ENCODE results near the gene C7orf33. TPM values are rescaled to one million over a fixed set of nuclear protein-coding genes. Genes with fewer than 3 reads are reported as not detected.
A peak's percentile ranks its signal among the peaks of the same experiment; 100 is the strongest.

C7orf33 gene
- total RNA-seq, 1 experiment from 2014 or later = not detected

DNA sequence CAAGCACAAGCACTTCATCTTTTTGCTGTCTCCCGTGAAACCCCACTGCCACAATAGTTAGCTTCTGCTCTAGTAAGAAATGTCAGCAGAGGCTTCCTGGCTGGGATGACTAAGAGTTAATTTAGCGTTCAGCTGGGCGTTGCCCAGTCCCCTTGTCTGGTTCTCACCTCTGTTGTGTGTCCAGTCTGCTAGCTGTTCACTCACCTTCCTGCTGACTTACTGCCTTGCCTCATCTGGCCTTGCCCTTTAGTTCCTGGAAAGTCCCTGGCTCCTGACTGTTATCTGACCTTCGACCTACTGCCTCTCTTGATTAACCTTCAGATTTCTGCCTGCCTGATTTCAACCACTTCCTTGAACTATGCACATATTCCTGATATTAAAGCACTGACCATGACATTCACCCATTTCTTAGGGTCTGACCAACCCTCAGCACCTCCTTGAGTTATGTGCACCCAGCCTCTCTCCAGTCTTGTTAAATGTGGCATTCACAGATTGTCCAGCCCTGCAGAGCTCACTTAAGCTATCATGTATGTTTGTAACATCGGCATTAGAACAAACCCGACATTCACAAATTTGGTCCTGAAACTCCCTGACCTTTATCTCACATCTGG lies 30.3 kb downstream of the C7orf33 start:
- no peaks in the 10 kb centered on the region for H3K9me3 Mint-ChIP-seq (ENCODE audit: unreplicated experiment)
- intact Hi-C loops (cut with micrococcal nuclease) = no loop called here
- TF ChIP-seq, protein P1, sequence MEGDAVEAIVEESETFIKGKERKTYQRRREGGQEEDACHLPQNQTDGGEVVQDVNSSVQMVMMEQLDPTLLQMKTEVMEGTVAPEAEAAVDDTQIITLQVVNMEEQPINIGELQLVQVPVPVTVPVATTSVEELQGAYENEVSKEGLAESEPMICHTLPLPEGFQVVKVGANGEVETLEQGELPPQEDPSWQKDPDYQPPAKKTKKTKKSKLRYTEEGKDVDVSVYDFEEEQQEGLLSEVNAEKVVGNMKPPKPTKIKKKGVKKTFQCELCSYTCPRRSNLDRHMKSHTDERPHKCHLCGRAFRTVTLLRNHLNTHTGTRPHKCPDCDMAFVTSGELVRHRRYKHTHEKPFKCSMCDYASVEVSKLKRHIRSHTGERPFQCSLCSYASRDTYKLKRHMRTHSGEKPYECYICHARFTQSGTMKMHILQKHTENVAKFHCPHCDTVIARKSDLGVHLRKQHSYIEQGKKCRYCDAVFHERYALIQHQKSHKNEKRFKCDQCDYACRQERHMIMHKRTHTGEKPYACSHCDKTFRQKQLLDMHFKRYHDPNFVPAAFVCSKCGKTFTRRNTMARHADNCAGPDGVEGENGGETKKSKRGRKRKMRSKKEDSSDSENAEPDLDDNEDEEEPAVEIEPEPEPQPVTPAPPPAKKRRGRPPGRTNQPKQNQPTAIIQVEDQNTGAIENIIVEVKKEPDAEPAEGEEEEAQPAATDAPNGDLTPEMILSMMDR (IDR thresholded peaks at IDR 0.05; ENCODE audit: unreplicated experiment) = no peak
- DNase-seq (ENCODE audit: unreplicated experiment) = peak; percentile 25
- no peak overlapping the region for H3K4me3 Mint-ChIP-seq (ENCODE audit: unreplicated experiment)
- H3K36me3 Mint-ChIP-seq (ENCODE audit: insufficient read depth, unreplicated experiment) = no peaks in the 10 kb centered on the region
- H3K27ac Mint-ChIP-seq (ENCODE audit: low read depth, unreplicated experiment) = no peak overlapping the region
- CTCF ChIA-PET = no interaction called here
- H3K27me3 Mint-ChIP-seq (ENCODE audit: insufficient read depth, unreplicated experiment) = peaks cover under 1% of the 10 kb centered on the region
- BruUV-seq (replicated peaks) = no TSS peak
- POLR2A ChIA-PET = interaction anchor here (0.5 kb wide), 1 partner anchor 133 kb away, joined by 3 read pairs; no protein-coding TSS in a partner anchor
- peaks cover 15% of the 10 kb centered on the region for H3K4me1 Mint-ChIP-seq (ENCODE audit: insufficient read depth, unreplicated experiment)

DNA sequence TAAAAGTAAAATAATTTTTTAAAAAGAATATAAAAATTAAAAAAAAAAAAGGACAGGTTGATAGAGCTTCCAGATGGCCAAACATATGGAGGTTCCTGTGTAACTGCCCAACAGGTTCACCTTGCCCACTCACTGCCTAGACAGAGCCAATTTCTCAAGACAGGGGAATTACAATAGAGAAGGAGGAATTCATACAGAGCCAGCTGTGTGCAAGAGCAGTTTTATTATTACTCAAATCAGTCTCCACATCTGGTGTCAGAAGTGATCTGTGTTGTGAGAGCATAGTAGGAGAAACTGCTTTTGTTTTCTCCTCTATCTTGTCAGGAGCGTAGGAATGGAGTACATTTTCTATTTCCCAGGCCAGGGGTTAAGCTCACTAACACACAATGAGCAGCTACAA lies 31.0 kb downstream of the C7orf33 start:
- no TSS peak for BruUV-seq (replicated peaks)
- CTCF ChIA-PET = interaction anchor here (0.6 to 1.0 kb wide), 2 partner anchors 46 to 176 kb away, joined by 5 read pairs; no protein-coding TSS in a partner anchor
- intact Hi-C loops (cut with micrococcal nuclease) = no loop called here
- Mint-ChIP-seq H3K9me3 (ENCODE audit: unreplicated experiment) (no peaks in the 10 kb centered on the region), H3K4me3 (ENCODE audit: unreplicated experiment) (no peak overlapping the region), H3K27ac (ENCODE audit: low read depth, unreplicated experiment) (no peak overlapping the region), H3K36me3 (ENCODE audit: insufficient read depth, unreplicated experiment) (no peaks in the 10 kb centered on the region), H3K4me1 (ENCODE audit: insufficient read depth, unreplicated experiment) (peaks cover 15% of the 10 kb centered on the region), H3K27me3 (ENCODE audit: insufficient read depth, unreplicated experiment) (no peaks in the 10 kb centered on the region)
- POLR2A ChIA-PET = no interaction called here
- DNase-seq (ENCODE audit: unreplicated experiment) = no peak
- TF ChIP-seq, protein P1 (IDR thresholded peaks at IDR 0.05; ENCODE audit: unreplicated experiment) = no peak

DNA sequence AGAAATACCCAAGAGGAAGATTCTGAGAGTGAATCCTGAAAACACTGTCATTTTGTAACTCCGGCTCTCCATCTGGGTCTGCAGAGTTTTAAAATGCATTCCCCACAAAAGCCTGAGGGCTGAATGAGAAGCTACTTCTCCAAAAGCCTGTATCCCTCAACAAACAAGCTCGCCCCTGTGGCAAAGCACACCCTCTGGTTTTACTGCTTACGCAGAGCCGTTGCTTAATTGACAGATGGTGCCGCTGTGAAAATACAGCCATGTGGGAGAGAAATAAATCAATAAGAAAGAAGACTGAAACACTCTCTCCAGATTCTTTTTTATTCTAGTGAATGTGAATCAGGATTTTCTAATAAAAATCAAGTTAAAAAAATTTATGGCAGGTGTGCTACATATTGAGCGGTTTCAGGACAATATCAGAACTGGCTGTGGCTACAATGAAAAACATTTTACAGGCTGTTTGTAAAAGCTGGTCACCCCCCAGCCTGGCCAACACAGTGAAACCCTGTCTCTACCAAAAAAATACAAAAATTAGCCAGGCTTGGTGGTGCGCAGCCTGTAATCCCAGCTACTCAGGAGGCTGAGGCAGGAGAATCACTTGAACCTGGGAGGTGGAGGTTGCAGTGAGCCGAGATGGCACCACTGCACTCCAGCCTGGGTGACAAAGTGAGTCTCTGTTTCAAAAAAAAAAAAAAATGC lies 32.5 kb downstream of the C7orf33 start:
- no peak overlapping the region for H3K27ac Mint-ChIP-seq (ENCODE audit: low read depth, unreplicated experiment)

More for the DNA sequence above, 32.5 kb downstream of the C7orf33 start:
- no TSS peak for BruUV-seq (replicated peaks)
- Mint-ChIP-seq H3K9me3 (ENCODE audit: unreplicated experiment) (no peaks in the 10 kb centered on the region), H3K4me3 (ENCODE audit: unreplicated experiment) (no peak overlapping the region), H3K4me1 (ENCODE audit: insufficient read depth, unreplicated experiment) (peaks cover 15% of the 10 kb centered on the region), H3K36me3 (ENCODE audit: insufficient read depth, unreplicated experiment) (no peaks in the 10 kb centered on the region), H3K27me3 (ENCODE audit: insufficient read depth, unreplicated experiment) (no peaks in the 10 kb centered on the region)
- ChIA-PET POLR2A (interaction anchor here (2.0 kb wide), 1 partner anchor 10 kb away, joined by 4 read pairs; no protein-coding TSS in a partner anchor), CTCF (interaction anchor here (0.6 to 1.4 kb wide), 6 partner anchors 14 to 538 kb away, joined by 3 to 5 read pairs (median 3); no protein-coding TSS in a partner anchor)
- no peak for DNase-seq (ENCODE audit: unreplicated experiment)
- intact Hi-C loops (cut with micrococcal nuclease) = no loop called here
- TF ChIP-seq, protein P1 (IDR thresholded peaks at IDR 0.05; ENCODE audit: unreplicated experiment) = no peak

Data from MCF 10A (cell line).